NK-92 (cell line): ENCODE data around the gene PTBP1.

Experiments used
- DNase-seq: peaks from one replicate; lab custom pipeline; 2025; ENCODE audit not compliant: unreplicated experiment; lab: John Stamatoyannopoulos, UW

Gene PTBP1

DNA sequence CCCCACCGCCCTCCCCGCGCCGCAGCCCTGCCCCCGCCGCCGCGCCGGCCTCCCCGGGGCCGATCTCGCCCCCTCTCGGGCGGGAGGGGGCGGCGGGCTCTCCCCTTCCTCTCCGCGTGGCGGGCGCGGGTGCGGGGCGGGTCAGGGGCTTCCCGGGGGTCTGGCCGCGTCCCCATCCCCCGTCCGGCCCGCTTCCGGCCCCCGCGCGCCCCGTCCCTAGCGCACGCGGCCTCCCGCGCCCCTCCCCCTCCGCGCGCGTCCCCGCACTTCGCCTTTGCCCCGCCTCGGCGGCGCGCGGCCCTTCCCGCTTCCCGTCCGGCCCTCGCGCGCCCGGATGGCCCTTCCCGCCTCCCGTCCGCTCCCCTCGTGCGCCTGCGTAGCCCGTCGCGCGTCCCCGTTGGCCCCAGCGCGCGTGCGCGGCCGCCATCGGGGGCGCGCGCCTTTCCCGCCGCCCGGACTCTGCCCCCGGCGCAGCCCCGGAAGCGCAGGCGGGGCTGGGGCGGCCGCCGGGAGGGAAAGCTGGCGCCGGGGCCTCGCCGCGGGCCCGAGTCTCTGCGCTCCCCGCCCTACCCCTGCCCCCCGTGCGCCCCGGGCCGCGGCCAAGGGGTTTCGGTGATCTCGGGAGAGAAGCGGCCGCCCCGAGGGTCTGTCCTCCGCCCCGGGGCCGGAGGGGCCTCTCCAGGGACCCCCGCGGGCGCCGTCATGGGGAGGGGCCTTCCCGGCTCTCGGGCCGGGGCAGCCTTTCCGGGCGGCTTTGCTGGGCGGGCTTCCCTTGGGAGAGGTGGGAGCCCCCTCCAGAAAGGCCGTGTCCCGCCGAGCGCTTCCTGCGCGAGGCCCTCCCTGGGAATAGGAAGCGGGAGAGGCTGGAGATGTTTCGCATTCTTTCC lies 519 bp downstream of the PTBP1 start:
- no peak for DNase-seq

DNA sequence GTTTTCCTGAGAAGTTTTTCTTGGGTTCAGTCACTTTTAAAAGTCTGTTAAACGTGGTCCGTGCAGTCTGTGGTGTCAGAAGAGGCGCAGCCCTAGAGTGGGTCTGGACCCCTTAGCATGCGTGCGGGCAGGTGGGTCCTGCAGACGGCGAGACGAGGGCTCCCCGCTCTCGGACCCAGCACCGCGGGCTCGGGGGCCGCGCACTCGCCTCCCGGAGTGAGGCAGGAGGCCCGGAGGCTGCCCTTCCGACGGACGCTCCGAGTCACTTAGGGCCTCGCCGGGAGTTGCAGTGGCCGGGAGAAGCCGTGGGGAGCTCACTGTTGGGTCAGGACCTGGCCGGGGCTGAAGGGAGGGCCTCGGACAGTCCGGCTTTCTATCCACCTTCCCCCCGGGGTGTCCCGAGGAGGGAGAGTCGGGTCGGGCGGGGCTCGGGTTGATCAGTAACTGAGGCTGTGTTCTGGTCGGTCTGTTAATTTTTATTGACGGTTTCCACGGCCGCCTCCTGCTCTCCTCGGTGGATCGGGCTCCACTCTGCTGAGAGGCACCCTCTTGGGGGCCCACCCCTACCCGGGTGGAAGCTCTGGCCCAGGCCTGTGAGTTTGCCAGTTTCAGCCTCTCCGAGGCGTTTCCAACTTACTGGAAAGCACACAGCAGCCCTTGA lies 1.3 kb downstream of the PTBP1 start:
- no peak for DNase-seq

DNA sequence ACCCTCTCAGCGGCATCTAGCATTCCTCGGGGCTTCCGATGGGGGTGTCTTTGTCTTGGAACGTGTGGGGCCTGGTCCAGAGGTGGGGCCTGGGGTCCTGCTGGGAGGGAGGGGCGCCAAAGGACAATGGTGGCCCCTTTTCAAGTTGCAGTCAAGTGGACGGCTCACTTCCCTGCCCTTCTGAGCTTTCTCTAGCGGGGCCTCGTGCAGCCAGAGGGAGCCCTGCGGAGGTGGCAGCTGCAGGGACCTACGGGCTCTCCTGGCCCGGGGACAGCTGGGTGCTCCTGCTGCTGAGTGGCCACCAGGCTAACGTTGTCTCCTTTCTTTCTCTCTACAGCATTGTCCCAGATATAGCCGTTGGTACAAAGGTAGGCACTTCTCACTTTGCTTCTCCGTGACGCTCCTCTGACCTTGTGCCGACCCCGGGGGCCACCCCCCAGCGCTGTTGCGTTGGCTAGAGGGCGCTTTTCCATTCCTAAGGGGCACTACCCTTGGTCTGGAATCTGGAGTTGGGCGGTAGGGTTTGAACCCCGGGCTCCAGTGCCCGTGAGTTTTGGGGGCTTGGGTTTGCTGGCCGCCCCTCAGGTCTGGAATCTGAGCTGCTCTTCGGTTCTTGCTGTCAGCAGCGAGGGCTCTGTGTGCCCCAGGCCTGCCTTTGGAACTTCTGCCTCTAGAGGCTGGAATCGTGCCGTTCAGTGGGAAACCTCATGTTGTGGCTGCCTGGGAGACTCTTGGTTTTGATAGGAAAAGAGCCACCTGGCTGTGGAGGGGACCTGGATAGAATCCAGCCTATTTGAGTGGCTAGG lies 2.0 kb downstream of the PTBP1 start:
- DNase-seq = no peak

DNA sequence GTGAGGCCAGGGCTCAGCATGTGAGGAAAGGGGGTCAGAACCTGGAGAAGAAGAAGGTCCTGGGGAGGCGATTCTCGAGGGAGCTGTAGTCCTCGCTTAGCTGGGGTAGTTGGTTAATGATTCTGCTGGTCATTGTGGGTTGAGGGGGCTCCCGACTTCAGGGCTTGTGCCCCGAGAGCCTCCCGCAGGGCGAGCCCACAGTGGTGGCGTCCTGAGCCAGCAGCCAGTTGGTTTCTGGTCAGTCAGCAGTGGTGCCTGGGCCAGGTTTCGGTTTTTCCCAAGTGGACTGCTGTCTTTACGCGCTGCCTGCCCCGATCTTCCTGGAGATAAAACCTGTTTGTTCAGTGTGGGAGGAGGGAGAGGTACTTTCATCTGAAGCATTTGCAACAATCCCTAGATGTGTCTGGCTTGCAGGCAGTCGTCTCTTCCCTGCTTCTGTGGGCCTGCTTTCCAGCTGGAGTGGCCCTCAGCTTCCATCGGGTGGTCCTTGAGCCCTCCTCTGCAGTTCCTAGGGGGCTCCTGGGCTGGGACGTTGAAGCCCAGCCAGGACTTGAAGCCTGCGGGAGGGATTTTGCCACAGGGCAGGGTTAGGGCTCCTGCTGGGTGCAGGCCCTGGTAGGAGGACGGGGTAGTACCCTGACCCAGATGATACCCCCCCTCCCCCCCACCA lies 3.2 kb downstream of the PTBP1 start:
- DNase-seq = no peak

DNA sequence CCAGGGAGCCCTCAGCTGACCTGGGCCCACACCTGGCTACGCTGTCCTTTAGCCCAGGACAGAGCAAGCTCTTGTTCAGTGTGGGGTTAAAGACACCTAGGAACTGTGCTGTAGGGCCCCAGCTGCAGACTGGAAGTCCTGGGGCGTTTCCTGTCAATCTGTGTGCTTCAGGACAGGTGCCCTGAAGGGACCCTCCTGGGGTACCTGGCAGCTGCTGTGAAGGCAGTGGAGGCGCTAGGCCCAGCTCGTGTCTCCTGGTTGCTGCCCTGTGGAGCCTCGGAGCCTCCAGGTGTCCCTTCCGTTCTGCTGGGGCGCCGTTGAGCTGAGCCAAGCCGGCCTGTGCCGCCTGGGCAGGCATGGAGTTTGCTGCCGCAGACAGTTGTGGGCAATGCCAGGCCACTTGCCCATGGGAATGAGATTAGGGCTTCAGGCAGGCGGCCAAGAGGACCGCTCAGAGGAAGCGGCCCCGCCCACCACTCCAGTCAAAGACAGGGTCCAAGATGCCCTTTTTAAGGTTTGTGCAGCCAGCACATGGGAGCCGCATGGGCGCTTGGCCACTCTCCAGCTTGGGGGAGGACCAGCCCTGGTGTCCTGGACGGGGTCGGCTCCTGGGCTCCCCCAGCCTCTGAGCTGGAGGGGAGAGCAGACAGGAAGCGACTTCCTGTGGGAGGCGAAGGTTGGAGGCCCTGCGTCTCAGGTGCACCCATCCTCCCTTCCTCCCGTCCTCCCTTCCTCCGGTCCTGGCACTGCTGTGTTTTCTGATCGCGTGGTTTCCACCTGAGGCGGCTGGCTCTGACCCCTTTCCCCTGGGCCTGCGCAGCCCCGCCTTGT lies 4.0 kb downstream of the PTBP1 start:
- DNase-seq = no peak

DNA sequence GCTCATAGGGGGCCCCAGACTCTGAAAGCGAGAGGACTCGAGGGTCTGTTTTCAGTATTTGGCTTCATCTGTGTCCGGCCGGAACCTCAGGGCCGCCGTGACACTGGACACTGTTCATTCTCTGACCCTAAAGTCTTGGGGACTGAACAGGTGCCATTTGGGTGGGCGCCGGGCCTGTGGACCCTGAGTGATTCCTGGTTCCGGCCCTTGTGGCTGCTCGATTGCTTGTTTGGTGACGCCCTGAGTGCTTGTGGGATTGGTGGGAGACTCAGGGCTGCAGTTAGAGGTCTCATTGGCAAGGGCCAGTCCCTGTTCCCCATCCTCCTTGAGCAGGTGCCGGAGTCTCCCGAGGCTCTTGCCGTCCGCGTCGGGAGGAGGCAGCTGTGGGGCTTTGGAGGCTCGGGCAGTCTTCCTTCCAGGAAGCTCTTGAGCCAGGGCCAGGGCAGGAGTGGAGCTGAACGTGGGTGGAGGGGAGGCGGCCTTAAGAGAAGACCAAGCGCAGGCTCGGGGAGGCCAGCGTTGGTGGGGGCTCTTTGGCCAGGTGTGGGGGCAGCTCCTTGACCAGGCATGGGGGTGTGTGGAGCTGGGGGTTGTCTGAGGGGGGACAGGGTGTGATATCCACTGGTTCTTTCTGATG lies 4.7 kb downstream of the PTBP1 start:
- DNase-seq = no peak

DNA sequence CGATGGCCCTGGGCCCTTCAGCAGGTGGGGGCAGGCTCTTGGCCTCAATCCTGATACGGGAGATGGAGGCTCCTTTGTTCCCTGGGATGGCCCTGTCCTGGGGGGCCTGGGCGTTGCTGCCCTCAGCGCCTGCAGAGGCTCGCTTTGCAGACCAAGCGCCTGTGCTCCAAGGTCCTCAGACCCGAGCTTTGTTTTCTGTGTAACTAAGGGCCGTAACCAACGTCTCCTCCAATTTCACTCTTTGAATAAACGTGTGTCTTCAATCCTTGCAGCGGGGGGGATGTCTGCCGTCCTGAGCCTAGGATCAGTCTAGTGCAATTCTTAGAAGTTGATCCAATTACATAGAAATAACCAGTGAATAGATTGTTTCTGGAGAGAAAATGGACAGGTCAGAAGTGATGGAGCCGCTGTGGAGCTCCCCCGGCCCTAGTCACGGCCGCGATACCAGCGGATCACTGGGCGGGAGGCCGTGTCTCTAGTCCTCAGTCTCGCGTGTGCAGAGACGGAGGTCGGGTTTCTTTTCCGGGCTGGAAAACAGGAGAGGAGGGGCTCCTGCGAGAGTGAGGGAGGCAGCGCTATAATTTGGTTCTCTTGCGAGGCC lies 5.3 kb downstream of the PTBP1 start:
- DNase-seq = no peak

DNA sequence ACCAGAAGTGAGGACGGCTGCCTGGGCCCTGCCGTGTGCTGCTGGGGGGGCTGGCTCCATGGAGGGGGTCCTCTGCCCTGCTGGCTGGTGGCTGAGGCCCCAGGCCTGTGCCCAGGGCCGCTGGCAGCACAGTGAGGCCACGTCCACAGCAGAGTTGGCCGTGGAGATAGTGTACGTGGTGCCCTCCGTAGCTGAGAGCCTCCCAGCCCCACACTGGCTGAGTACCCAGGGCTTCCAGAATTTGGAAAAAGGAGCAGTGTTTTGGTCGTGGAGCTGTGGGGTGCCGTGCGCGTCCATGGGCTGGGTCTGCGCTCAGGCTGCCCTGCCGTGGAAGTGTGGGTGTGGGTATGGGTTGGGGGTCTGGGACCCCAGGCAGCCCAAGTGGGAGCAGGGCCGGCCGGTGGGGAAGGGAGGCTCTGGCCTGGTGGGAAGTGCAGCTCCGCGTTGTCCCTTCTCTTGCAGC lies 5.9 kb downstream of the PTBP1 start:
- no peak for DNase-seq

DNA sequence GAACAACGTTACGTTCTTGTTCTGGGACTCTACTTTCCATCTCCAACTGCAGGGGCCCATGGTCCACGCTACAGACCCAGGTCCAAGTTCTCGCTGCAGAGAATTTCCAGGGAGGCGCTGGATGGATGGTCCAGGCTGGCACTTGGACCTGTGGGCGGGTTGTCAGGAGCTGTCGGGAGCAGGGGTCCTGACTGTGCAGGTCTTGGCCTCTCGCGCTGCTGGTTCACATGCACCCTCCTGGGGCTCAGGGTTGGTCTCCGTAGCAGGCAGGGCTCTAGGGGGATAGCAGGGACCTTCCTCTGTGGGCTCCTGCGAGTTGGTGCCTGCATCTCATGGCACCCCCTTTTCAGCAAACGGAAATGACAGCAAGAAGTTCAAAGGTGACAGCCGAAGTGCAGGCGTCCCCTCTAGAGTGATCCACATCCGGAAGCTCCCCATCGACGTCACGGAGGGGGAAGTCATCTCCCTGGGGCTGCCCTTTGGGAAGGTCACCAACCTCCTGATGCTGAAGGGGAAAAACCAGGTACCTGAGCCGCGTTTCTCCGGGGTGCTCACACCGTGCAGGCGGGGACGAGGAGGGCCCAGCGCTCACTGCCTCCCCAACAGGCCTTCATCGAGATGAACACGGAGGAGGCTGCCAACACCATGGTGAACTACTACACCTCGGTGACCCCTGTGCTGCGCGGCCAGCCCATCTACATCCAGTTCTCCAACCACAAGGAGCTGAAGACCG lies 6.6 kb downstream of the PTBP1 start:
- DNase-seq = no peak

DNA sequence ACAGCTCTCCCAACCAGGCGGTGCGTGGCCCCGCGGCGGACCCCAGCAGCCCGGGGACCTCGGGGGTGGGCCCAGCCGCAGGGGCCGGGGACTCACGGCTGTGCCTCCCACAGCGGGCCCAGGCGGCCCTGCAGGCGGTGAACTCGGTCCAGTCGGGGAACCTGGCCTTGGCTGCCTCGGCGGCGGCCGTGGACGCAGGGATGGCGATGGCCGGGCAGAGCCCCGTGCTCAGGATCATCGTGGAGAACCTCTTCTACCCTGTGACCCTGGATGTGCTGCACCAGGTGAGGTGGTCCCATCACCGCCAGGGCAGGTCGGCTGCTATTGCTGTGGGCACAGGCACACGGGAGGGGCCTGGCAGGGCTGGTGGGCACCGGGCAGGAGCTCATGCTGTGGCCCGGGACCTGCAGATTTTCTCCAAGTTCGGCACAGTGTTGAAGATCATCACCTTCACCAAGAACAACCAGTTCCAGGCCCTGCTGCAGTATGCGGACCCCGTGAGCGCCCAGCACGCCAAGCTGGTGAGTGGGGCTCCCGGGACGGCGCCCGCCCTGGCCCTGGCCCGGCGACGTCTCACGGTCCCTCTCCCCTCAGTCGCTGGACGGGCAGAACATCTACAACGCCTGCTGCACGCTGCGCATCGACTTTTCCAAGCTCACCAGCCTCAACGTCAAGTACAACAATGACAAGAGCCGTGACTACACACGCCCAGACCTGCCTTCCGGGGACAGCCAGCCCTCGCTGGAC lies 7.3 kb downstream of the PTBP1 start:
- no peak for DNase-seq

DNA sequence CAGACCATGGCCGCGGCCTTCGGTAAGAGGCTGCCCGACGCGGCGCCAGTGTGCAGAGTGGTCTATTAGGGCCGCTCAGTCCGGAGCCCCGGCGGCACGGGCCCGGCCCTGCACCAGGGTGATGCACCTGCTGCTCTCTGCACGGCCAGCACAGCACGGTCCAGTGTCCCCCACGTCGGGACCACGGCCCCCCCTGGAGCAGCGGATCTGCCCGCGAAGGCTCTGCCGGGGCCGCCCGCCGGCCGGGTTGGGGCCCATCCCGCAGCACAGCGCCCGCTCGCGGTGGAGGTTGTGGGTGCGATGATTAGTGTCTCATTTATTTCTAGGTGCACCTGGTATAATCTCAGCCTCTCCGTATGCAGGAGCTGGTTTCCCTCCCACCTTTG lies 7.9 kb downstream of the PTBP1 start:
- no peak for DNase-seq

DNA sequence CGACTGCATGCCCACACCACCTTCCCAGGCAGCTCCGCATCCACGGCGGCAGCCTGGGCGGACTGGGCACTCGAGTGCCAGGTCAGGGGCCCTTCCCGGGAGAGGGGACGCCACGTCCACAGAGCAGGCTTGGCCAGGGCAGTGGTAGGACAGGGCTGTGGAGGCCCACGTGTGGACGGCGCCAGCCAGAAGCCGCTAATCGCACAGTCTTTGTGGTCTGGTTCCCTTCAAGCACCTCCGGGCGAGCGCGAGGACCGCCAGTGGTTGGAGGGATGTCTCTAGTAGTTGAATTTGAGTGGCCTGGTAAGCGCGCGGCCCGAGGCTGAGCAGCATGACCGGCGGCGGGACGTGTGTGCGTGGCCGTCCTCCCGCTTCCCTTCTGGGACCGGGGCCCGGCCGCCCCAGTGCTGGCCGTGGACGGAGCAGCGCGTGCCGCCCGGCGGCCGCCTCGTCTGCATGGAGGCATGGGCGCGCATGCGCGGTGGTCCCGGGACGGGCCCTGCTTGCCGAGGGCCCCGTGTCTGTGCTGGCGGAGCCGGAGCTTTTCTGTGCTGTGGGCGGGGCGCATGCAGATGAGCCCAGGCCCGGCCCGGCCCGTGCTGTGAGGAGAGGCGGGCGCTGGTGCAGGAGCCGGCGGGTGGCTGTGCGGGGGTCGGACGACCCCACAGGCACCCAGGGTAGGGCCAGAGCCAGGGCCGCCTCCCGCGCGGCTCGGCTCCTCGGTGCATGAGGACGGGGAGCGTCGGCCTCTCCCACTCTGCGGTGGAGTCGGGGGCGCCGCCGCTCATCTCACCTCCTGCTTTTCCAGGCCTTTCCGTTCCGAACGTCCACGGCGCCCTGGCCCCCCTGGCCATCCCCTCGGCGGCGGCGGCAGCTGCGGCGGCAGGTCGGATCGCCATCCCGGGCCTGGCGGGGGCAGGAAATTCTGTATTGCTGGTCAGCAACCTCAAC lies 8.6 kb downstream of the PTBP1 start:
- DNase-seq = no peak

DNA sequence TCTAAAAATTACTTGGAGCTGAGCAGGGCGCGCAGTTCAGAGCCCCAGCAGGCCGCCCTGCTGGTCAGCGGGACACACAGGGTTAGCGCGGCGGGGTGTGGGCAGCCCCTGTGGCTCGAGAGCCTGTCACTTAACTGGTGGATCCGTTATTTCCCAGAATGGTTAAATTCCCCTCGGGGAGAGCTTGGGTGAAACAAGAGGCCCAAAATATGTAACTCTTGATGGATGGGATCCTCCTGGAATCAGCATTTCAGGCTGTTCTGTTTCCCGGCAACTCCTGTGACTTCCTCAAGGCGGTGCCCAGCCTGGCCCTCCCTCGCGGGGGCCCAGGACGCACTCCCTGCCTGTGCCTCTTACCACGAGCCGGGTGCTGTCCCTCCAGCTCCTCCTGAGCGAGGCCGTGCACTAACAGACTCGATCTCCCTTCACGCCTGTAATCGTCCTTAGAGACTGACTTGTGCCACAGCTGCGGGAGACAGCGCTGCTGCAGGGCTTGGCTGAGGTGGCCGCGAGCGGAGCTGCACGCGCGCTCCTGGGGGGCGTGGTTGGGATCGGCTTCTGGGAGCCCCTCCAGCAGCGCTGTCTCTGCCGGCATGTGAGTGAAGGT lies 9.7 kb downstream of the PTBP1 start:
- DNase-seq = no peak

DNA sequence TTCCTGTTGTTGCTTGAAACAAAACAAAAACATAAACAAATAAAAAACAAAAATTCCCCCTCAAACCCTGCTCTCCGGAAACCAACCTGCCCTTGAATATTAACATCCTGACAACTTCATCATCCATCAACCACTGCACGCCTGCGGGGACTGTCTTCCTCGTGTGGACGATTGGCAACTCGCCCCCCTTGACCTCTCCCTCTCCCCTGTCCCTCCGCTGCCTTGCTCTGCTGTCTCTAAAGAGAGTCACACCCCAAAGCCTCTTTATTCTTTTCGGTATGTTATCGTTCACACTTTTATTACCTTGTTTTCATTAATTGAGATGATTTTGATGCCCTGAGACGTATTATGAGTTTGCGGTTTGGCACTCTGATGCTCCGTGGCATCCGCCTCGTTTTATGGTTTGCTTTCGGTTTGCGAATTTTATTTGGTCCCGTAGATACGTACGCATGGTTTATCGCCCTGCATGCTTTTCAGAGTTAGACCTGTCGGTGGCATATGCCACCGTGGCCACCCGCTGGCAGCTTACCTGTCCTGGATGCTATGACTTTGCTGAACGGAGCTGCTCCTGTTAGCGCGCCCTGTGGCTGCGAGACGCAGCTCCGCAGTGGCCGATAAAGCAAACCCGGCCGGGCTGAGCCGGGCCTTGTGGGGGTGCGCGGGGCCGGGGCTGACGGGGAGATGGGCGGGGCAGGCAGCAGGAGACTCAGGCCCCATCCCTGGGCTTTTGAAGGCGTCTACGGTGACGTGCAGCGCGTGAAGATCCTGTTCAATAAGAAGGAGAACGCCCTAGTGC lies 10.6 kb downstream of the PTBP1 start:
- no peak for DNase-seq

DNA sequence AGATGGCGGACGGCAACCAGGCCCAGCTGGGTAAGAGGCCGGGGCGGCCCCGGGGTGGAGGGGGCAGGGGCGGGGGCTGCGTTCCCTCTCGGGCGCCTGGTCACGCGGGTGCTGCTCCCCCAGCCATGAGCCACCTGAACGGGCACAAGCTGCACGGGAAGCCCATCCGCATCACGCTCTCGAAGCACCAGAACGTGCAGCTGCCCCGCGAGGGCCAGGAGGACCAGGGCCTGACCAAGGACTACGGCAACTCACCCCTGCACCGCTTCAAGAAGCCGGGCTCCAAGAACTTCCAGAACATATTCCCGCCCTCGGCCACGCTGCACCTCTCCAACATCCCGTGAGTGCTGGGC lies 11.1 kb downstream of the PTBP1 start:
- no peak for DNase-seq
